ENCODE results near the gene AHCYL2. TPM values are rescaled to one million over a fixed set of nuclear protein-coding genes. Genes with fewer than 3 reads are reported as not detected.
"Not testable (repeated sequence)": the region's sequence is repeated elsewhere in the genome, so short reads cannot be mapped to it uniquely, and the experiment has no call there.

The AHCYL2 gene
- total RNA-seq, 2 donors from 2014 or later, result 262 to 397 TPM

DNA sequence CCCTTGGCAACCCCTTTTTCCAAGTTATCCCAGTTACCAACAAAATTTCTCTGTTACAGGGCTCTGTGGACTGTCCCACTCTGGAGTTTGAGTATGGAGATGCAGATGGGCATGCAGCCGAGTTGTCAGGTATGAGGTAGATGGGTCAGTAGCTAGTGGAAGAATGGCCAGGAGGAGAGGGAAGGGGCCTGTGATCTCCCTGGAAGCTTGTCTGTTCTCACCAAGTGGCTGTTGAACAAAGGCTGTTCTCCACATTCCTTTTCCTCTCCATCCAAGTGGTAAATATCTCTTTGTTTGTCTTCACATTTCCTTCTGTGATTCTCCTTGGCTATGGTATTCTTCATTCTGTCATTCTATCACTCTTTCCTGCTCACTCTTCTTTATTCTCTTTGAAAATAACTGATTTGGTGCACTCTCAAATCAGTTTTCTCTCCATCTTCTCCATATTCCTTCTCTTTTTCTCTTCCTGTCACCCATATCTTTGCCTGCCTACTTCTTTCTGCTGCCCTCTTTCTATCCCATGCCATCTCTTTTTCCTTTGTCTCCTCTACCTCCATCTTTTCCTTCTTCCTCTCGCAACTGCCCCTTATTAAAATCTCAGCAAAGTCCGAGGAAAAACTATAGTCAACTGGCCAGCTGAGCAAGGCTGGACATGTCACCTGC, 215.3 kb downstream of the AHCYL2 start:
- no peaks in the 10 kb centered on the region for H3K4me1 ChIP-seq
- intact Hi-C loops (cut with DNase I), result no loop called here
- H3K9ac ChIP-seq (ENCODE audit: low read depth in 2 of 2, low read length in 2 of 2), result no peak overlapping the region
- no peak overlapping the region for H3K4me3 ChIP-seq
- TF ChIP-seq, protein P1, sequence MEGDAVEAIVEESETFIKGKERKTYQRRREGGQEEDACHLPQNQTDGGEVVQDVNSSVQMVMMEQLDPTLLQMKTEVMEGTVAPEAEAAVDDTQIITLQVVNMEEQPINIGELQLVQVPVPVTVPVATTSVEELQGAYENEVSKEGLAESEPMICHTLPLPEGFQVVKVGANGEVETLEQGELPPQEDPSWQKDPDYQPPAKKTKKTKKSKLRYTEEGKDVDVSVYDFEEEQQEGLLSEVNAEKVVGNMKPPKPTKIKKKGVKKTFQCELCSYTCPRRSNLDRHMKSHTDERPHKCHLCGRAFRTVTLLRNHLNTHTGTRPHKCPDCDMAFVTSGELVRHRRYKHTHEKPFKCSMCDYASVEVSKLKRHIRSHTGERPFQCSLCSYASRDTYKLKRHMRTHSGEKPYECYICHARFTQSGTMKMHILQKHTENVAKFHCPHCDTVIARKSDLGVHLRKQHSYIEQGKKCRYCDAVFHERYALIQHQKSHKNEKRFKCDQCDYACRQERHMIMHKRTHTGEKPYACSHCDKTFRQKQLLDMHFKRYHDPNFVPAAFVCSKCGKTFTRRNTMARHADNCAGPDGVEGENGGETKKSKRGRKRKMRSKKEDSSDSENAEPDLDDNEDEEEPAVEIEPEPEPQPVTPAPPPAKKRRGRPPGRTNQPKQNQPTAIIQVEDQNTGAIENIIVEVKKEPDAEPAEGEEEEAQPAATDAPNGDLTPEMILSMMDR (IDR thresholded peaks at IDR 0.05), result no peak
- no peak overlapping the region for H3K27ac ChIP-seq
- H3K36me3 ChIP-seq, result no peaks in the 10 kb centered on the region
- DNase-seq, result no peak
- no peaks in the 10 kb centered on the region for H3K27me3 ChIP-seq
- H3K9me3 ChIP-seq, result no peaks in the 10 kb centered on the region

DNA sequence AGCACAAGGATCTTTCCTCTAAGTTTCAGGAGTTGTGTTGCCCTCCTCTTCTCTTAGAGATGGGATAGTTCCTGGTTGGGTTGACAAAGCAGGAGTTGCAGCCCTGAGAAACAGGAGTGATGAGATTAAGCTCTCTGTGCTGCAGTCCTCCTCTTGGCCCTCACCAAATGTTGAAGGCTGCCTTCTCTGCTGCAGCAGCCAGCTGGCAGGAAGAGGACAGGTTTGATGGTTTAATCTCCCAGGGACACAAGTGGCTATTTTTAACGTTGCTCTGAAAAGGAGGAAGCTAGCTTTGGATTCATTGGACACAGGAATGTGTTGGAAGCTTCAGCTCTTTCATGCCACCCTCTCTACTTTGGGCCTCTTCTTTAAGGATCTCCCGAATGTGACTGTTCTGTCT, 218.8 kb downstream of the AHCYL2 start:
- H3K9me3 ChIP-seq, result no peaks in the 10 kb centered on the region
- DNase-seq, result no peak
- H3K4me3 ChIP-seq, result no peak overlapping the region
- TF ChIP-seq, protein P1 (IDR thresholded peaks at IDR 0.05), result no peak
- H3K27me3 ChIP-seq, result no peaks in the 10 kb centered on the region
- H3K27ac ChIP-seq, result no peak overlapping the region
- no peaks in the 10 kb centered on the region for H3K36me3 ChIP-seq
- H3K9ac ChIP-seq (ENCODE audit: low read depth in 2 of 2, low read length in 2 of 2), result no peak overlapping the region
- intact Hi-C loops (cut with DNase I), result no loop called here
- H3K4me1 ChIP-seq, result no peaks in the 10 kb centered on the region

DNA sequence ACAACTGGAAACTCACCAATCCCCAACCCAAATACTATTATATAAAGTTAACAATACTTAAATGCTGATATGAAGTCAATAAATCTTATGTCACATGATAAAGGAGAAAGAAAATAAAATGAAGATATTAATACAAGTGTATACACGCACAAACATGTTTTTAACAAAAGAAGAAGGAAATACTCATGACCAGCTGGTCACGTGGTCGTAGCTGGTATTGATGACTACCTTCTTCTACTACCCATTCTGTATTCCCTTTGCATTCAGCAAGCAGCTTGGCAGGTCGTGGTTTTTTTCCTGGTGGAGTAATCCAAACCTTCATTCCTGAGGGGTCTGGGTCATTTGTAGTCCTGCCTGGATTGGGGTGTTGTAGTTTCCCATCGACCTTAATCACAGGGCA, 219.9 kb downstream of the AHCYL2 start:
- H3K4me1 ChIP-seq; H3K4me3 ChIP-seq; intact Hi-C loops (cut with DNase I); H3K9ac ChIP-seq (ENCODE audit: low read depth in 2 of 2, low read length in 2 of 2); DNase-seq; H3K9me3 ChIP-seq; H3K27ac ChIP-seq; H3K36me3 ChIP-seq; H3K27me3 ChIP-seq: not testable (repeated sequence)

DNA sequence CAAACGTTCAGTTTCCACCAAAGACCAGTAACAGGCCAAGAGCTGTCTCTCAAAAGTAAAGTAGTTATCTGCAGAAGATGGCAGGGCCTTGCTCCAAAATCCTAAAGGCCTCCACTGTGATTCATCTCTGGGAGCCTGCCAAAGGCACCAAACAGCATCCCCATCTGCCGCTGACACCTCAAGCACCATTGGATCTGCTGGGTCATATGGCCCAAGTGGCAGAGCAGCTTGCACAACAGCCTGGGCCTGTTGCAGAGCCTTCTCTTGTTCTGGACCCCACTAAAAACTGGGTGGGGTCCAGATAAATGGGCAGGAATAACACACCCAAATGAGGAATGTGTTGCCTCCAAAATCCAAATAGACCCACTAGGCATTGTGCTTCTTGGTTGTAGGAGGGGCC, 222.1 kb downstream of the AHCYL2 start:
- H3K9ac ChIP-seq (ENCODE audit: low read depth in 2 of 2, low read length in 2 of 2); H3K4me3 ChIP-seq; H3K27ac ChIP-seq; H3K27me3 ChIP-seq; H3K36me3 ChIP-seq; H3K9me3 ChIP-seq; DNase-seq; intact Hi-C loops (cut with DNase I); H3K4me1 ChIP-seq: not testable (repeated sequence)

DNA sequence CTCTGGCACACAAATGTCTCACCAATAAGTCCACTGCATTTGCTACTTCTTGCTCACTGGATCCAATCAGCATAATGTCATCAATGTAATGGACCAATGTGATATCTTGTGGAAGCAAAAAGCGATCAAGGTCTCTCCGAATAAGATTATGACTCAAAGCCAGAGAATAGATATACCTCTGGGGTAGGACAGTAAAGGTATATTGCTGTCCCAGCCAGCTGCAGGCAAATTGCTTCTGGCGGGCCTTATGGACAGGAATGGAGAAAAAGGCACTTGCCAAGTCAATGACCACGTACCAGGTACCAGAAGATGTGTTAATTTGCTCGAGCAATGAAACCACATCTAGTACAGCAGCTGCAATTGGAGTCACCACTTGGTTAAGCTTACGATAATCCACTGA, 222.6 kb downstream of the AHCYL2 start:
- H3K36me3 ChIP-seq; H3K9me3 ChIP-seq; H3K4me1 ChIP-seq; H3K27ac ChIP-seq; DNase-seq; H3K27me3 ChIP-seq; intact Hi-C loops (cut with DNase I); H3K4me3 ChIP-seq; H3K9ac ChIP-seq (ENCODE audit: low read depth in 2 of 2, low read length in 2 of 2): not testable (repeated sequence)

DNA sequence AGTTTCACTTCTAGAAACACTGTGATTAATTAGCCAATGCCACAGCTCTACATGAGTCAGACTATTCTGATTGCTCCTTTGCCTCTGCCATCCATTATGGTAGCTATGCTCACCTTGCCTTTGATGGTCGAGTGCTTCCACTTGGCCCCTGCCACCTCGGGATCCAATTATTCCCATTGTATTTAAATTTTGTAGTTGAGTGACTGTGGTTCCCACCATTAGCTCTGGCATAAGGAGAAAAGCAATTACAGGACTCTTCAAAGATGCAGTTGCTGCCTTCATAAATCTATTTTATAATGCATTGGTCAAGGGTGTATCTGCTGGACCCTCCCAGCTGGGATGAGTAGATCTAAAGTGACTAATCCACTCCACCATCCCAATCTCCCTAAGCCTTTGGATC, 223.8 kb downstream of the AHCYL2 start:
- DNase-seq; H3K4me3 ChIP-seq; H3K9ac ChIP-seq (ENCODE audit: low read depth in 2 of 2, low read length in 2 of 2); H3K4me1 ChIP-seq; intact Hi-C loops (cut with DNase I); H3K9me3 ChIP-seq; H3K27ac ChIP-seq; H3K27me3 ChIP-seq; H3K36me3 ChIP-seq: not testable (repeated sequence)

DNA sequence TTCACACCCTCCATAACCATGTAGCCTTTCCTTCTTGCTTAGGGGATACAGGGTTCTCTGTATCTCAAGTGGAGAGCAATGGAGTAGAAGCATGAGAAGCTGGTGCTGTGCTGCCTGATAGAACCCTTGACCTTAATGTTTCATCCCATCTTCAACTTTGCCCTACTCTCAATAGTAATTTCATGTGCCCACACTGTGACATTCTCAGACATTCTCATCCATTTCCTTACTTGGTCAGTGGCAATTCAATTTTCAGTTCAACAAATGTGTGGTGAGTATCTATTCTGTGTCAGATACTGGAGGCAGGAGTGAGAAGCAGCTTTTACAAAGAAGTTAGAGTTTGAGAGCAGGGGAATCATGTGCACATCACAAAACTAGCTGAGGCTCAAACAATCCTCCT, 225.5 kb downstream of the AHCYL2 start:
- Histone ChIP-seq H3K36me3 (no peaks in the 10 kb centered on the region), H3K4me1 (no peaks in the 10 kb centered on the region), H3K9me3 (no peaks in the 10 kb centered on the region), H3K9ac (ENCODE audit: low read depth in 2 of 2, low read length in 2 of 2) (no peak overlapping the region), H3K27me3 (no peaks in the 10 kb centered on the region), H3K27ac (no peak overlapping the region), H3K4me3 (no peak overlapping the region)
- no peak for DNase-seq
- intact Hi-C loops (cut with DNase I), result no loop called here
- TF ChIP-seq, protein P1 (IDR thresholded peaks at IDR 0.05), result no peak

Data from colonic mucosa (tissue), 4 donors.